ENCODE results near the gene HAT1. TPM values are rescaled to one million over a fixed set of nuclear protein-coding genes. Genes with fewer than 3 reads are reported as not detected.

HAT1 gene, protein sequence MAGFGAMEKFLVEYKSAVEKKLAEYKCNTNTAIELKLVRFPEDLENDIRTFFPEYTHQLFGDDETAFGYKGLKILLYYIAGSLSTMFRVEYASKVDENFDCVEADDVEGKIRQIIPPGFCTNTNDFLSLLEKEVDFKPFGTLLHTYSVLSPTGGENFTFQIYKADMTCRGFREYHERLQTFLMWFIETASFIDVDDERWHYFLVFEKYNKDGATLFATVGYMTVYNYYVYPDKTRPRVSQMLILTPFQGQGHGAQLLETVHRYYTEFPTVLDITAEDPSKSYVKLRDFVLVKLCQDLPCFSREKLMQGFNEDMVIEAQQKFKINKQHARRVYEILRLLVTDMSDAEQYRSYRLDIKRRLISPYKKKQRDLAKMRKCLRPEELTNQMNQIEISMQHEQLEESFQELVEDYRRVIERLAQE
- 10 to 100 TPM; 92.4 to 95.6 TPM for total RNA-seq

DNA sequence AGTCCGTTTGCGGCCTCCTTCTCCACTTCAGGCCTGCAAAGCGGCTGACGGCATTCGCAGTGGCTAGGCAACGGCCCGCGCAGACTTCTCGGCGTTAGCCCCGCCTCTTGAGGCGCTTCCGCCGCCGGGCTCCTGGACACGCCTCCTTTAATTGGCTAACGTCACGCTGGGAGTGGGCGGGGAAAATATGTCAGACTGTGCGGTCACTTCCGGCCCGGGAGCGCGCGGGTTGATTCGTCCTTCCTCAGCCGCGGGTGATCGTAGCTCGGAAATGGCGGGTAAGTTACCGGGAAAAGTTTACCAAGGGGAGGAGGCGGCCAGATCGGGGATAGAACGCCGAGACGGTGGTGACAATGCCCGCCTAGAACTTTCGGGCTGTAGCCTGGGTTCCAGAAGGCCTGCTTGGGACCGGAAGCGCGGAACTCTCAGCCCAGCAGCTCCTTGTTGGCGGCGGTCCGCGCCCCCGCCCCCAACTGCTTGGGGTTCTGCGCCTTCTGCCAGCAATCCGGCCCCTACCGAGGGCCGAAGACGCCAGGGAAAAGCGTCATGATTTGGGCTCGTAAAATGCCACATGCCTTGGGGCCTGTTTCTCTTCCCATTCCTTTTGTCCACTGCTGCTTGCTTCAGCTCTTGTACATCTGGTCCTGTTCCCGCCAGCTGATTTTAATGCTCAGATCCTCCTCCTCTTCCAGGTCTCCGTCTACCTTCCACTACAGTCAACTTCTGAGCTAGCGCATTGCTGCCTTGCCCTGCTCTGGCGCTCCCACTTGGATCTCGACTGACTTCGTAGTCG is at the start of gene HAT1:
Gene HAT1 (plus strand): TSS at position 232 of the 793 bp plus-strand sequence. CDS start 40 bp downstream, at position 272.
- H3K4me1 Mint-ChIP-seq: peaks cover 36% of the 10 kb centered on the region
- H3K9me3 Mint-ChIP-seq: no peaks in the 10 kb centered on the region
- H3K27me3 Mint-ChIP-seq: no peaks in the 10 kb centered on the region
- H3K27ac Mint-ChIP-seq: peak within 1 kb of the TSS; percentile 95
- peak; percentile 97 for DNase-seq
- H3K36me3 Mint-ChIP-seq: peaks cover 14% of the 10 kb centered on the region
- peak within 1 kb of the TSS; percentile 93 for H3K4me3 Mint-ChIP-seq

GRCh38 chr2:171874517-171874916 is 47.7 kb upstream of the HAT1 start:
- H3K4me1 Mint-ChIP-seq: peaks cover 15% of the 10 kb centered on the region
- peaks cover 29% of the 10 kb centered on the region for H3K36me3 Mint-ChIP-seq
- H3K4me3 Mint-ChIP-seq: no peak overlapping the region
- DNase-seq: no peak
- H3K27ac Mint-ChIP-seq: no peak overlapping the region
- H3K9me3 Mint-ChIP-seq: peaks cover 4% of the 10 kb centered on the region
- H3K27me3 Mint-ChIP-seq: no peaks in the 10 kb centered on the region

DNA sequence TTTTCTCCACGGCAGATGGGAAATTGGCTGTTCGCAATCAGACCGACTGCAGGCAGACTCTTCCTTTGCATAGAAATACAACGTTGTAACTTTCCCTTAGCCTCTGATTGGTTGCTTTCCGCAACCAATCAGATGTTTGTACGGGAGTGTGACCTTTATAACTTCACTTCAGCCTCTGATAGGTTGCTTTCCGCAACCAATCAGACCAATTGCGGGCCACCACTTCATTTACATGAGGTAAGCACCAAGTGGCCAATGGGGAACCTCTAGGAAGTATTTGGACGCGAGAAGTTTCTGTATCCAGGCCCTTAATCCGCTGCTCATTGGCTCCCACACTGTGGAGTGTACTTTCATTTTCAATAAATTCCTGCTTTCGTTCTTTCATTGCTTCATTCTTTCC is 47.3 kb upstream of the HAT1 start:
- no peak overlapping the region for H3K4me3 Mint-ChIP-seq
- H3K27ac Mint-ChIP-seq: no peak overlapping the region
- no peaks in the 10 kb centered on the region for H3K27me3 Mint-ChIP-seq
- H3K9me3 Mint-ChIP-seq: peaks cover 4% of the 10 kb centered on the region
- no peak for DNase-seq
- peaks cover 29% of the 10 kb centered on the region for H3K36me3 Mint-ChIP-seq
- peaks cover 19% of the 10 kb centered on the region for H3K4me1 Mint-ChIP-seq

DNA sequence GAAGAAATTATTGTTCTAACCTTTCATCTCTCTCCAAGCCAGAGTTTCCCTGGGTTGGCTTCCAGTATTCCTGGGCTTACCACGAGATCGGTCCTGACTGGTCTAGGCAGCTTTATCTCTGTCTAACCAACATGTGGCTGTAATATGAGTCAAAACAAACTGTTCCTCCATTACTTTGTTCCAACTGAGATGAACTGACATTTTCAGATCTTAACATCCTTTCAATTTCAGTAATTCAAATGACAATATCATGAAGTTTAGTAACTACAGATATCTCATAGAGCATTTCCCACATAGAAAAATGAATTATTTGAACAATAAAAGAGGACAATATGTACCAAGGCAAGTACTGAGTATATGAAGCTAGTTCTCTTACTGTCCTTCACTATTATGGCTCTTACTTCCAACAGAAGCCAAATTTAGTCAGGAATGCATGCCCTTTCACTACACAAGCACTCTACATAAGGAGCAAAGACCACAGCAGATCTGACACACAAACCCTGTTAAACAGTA is 43.7 kb upstream of the HAT1 start:
- peaks cover 15% of the 10 kb centered on the region for H3K36me3 Mint-ChIP-seq
- peaks cover 33% of the 10 kb centered on the region for H3K4me1 Mint-ChIP-seq
- no peak for DNase-seq
- H3K27ac Mint-ChIP-seq: no peak overlapping the region
- H3K27me3 Mint-ChIP-seq: no peaks in the 10 kb centered on the region
- no peak overlapping the region for H3K4me3 Mint-ChIP-seq
- H3K9me3 Mint-ChIP-seq: peaks cover 4% of the 10 kb centered on the region

DNA sequence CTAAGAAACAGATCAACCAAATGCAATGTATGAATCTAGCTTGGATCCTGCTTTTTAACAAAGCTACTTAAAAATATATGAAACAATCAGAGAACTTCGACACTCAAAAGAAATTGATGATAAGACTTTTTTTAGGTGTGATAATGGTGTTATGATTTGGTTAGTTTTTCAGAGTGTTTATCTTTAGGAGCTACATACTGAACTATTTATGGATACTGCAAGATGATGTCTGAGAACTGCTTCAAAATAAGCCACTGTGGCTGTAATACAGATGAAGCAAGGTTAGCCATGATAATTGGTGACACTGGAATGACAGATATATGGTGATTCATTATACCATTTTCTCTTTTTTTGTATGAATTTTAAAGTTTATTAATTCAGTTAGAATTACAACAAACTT is 42.4 kb upstream of the HAT1 start:
- Mint-ChIP-seq H3K27me3 (no peaks in the 10 kb centered on the region), H3K9me3 (peaks cover 4% of the 10 kb centered on the region), H3K36me3 (peaks cover 12% of the 10 kb centered on the region), H3K4me1 (peaks cover 34% of the 10 kb centered on the region), H3K4me3 (no peak overlapping the region), H3K27ac (no peak overlapping the region)
- DNase-seq: no peak

DNA sequence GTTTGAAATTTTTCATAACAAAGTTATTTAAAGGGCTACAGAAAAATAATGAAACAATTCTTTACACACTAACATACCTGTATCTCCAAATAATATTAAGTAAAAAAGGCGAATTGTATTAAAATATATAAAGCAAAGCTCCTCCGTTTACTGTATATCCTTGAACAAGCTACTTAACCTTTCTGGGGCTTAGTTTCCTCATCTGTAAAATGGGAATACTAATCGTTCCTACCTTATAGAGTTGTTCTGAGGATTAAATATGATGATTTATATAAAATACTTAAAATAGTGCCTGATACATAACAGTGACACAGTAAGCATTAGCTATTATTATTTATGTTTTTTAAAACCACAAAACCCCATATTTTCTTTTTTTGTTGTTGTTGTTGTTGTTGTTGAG is 41.5 kb upstream of the HAT1 start:
- H3K27ac Mint-ChIP-seq: no peak overlapping the region
- no peak for DNase-seq
- H3K4me1 Mint-ChIP-seq: peaks cover 34% of the 10 kb centered on the region
- no peaks in the 10 kb centered on the region for H3K9me3 Mint-ChIP-seq
- H3K27me3 Mint-ChIP-seq: no peaks in the 10 kb centered on the region
- H3K4me3 Mint-ChIP-seq: no peak overlapping the region
- peaks cover 5% of the 10 kb centered on the region for H3K36me3 Mint-ChIP-seq

GRCh38 chr2:171882089-171882769 is 40.0 kb upstream of the HAT1 start:
- H3K27ac Mint-ChIP-seq: no peak overlapping the region
- peaks cover 34% of the 10 kb centered on the region for H3K4me1 Mint-ChIP-seq
- H3K4me3 Mint-ChIP-seq: no peak overlapping the region

DNA sequence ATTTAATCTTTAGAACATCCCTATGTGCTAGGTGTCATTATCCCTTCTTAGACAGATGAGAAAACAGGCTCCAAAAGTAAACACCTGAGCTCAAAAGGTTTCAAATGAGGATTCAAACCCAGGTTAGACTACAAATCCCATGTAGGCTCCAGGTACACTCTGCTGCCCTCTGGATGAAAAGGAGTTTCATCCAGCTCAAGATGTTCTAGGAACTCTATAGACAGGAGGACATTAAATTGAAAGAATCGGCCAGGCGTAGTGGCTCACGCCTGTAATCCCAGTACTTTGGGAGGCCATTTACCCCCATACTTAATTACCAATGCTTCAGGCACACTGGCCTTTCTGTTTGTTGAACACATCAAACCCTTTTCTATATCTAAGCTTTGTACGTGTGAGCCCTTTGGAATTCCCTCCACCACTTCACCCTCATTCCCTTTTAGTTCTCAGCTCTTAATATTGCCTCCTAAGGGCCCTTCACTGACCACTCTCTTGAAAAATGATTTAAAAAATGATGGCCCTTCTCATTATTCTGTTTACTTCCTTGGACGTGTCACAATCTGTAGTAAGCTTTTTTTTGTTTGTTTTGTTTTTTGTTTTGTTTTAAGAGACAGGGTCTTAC is 38.9 kb upstream of the HAT1 start:
- H3K27ac Mint-ChIP-seq: no peak overlapping the region
- H3K36me3 Mint-ChIP-seq: peaks cover 7% of the 10 kb centered on the region
- DNase-seq: no peak
- peaks cover 30% of the 10 kb centered on the region for H3K4me1 Mint-ChIP-seq
- no peaks in the 10 kb centered on the region for H3K27me3 Mint-ChIP-seq
- H3K4me3 Mint-ChIP-seq: no peak overlapping the region
- H3K9me3 Mint-ChIP-seq: no peaks in the 10 kb centered on the region

More at GRCh38 chr2:171882089-171882769, 40.0 kb upstream of the HAT1 start:
- Mint-ChIP-seq H3K9me3 (no peaks in the 10 kb centered on the region), H3K27me3 (no peaks in the 10 kb centered on the region), H3K36me3 (peaks cover 6% of the 10 kb centered on the region)
- DNase-seq: no peak

DNA sequence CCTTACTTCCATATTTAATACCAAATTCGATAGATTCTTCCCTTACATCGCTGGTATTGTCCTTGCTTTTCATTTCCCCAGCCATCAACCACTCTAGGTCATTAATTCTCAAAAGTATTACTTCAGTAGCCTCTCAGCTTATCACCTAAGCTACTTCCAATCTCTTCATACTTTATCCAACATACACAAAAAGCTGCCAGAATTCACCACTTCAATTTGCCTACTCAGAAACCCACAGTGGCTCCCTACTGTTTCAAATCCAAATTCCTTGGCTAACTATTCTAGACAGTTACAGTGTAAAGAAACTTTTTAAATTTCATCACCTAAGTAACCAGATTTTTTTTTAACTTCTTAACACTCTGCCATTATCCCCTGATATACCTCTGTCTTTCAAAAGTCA is 32.9 kb upstream of the HAT1 start:
- DNase-seq: no peak
- Mint-ChIP-seq H3K36me3 (peaks cover 36% of the 10 kb centered on the region), H3K4me1 (peaks cover 26% of the 10 kb centered on the region), H3K4me3 (no peak overlapping the region), H3K27ac (no peak overlapping the region), H3K27me3 (no peaks in the 10 kb centered on the region), H3K9me3 (no peaks in the 10 kb centered on the region)

DNA sequence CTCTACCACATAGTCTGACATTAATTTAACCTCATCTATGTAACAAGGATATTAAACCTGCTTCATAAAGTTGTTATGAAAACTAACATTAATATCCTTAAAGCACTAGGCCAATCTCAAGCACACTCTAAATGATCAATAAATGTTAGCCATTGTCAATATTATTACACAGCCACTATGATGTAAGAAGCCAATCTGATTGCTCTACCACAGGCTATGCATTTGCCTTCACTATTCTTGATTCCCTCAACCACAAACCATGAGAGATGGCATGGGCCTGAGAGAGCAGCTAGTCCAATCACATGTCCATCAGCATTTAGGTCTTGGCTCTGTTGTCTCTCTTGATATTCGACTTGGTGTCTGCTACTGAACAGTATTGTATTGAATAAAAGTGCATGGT is 32.5 kb upstream of the HAT1 start:
- Mint-ChIP-seq H3K27ac (no peak overlapping the region), H3K4me1 (peaks cover 31% of the 10 kb centered on the region), H3K27me3 (no peaks in the 10 kb centered on the region), H3K4me3 (no peak overlapping the region), H3K36me3 (peaks cover 33% of the 10 kb centered on the region), H3K9me3 (no peaks in the 10 kb centered on the region)
- no peak for DNase-seq

DNA sequence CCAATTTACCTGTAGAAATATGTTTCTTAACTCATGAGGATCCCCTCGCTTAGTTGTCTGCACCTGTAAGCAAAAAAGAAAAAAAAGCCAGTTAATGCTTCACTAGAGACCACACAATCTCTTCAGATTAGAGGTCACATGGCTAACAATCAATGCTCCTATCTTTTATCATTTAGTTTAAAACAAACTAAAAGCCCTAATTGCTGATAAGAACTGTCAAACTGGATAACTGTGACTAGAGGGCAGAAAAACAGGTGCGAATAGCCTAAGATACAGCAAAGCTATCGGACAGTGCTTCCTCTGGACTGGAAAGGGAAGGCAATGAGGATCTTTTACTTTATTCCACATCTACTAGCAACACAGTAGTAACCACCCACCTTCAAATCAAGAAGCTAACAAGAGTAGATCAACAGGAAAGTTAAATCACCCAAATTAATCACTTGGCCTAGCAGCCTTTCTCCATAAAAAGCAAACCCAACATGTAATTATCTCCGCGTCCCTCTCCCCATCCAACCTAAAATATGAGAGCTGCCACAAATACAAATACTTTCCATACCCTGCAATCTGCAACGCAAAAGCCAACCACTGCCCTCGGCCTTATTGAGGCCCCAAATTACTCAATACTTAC is 29.0 kb upstream of the HAT1 start:
- Mint-ChIP-seq H3K27ac (peak overlapping the region; percentile 89), H3K36me3 (peaks cover 29% of the 10 kb centered on the region), H3K4me1 (peaks cover 32% of the 10 kb centered on the region), H3K9me3 (no peaks in the 10 kb centered on the region), H3K27me3 (no peaks in the 10 kb centered on the region), H3K4me3 (peak overlapping the region; percentile 98)
- DNase-seq: no peak

DNA sequence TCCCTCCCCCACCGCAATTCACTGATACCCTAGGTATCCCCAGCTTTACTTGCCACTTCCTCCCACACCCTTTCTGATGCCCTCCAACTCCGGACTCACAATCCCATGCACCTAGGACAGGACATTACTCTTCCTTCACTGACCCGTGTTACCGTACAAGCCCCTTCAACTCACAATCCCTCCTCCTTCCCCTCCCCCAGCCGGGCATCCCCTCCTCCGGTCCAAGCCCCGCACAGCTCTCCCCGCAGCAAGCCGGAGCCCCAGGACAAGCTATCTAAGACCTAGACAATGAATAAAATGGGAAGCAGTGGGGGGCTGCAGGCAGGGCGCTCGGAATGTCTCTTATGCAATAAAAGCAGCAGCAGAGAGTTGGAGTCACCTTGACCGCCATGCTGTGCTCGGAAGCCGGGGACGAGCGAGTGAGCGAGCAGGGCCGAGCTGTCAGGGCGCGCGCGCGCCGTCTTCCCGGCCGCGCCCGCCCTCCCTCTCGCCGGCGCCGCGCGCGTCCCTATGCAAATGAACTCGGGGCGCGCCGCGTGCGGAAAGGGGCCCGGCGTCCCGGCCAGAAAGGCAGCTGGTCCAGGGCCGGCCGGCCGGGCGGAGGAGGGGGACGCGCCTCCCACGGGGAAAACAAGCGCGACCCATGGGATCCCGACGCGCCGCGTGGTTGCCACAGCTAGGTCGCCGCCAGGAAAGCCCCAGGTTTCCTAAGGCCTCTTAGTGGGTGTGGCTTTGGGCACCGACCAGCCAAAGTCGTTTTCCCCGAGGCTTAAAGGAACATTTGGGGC is 28.2 kb upstream of the HAT1 start, which contains the start of gene SLC25A12:
Gene SLC25A12 (minus strand): TSS at position 421 of the 788 bp plus-strand sequence. CDS start 30 bp downstream, at position 391.
- H3K27me3 Mint-ChIP-seq: no peaks in the 10 kb centered on the region
- H3K36me3 Mint-ChIP-seq: peaks cover 28% of the 10 kb centered on the region
- H3K4me3 Mint-ChIP-seq: peak within 1 kb of the TSS; percentile 98
- H3K9me3 Mint-ChIP-seq: no peaks in the 10 kb centered on the region
- DNase-seq: peak; percentile 83
- H3K27ac Mint-ChIP-seq: peak within 1 kb of the TSS; percentile 89
- peaks cover 32% of the 10 kb centered on the region for H3K4me1 Mint-ChIP-seq

GRCh38 chr2:171894612-171894947 is 27.7 kb upstream of the HAT1 start:
- Mint-ChIP-seq H3K27me3 (no peaks in the 10 kb centered on the region), H3K36me3 (peaks cover 23% of the 10 kb centered on the region), H3K4me3 (peak overlapping the region; percentile 77), H3K4me1 (peaks cover 28% of the 10 kb centered on the region), H3K27ac (peak overlapping the region; percentile 65), H3K9me3 (no peaks in the 10 kb centered on the region)
- no peak for DNase-seq

Measured in activated naive CD8-positive, alpha-beta T cell treated with anti-CD3 and anti-CD28 coated beads for 36 hours (primary cell).